Measurements from ENCODE around the gene BBS1.

DNA sequence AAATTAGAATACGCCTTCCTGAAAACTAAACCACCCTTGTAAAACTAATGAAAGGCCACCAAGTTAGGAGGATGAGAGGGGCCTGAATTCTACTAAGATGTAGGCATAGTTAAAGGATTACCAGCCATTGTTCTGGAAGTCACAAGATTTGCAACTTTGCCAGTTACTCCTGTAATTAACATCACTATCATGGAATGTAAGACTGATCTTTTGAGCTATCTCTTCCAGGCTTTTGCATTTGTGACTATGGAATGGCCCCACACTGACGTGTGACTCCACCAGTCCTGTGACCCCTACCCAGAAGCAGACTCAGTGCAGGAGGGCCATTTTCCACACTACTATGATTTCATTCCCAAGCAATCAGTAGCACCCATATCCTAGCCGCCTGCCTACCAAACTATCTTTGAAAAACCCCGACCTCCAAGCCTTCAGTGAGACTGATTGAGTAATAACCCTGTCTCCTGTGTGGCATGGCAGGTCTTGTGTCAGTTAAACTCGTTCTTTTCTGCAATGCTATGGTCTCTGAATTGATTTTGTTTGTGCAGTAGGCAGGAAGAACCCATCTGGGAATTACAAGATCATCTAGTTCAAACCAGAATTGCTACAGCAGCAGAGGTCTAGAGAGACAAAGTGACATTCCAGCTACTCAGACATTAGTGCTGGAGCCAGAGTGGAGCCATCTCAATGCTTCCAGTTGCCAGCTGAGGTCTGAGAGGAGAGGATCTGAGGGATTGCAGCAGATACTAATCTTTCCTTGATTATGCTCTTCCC, 59.8 kb downstream of the BBS1 start:
- no peak for TF ChIP-seq EZH2 (IDR thresholded peaks at IDR 0.05; ENCODE audit: low read length, unreplicated experiment)
- TF ChIP-seq, protein P1, sequence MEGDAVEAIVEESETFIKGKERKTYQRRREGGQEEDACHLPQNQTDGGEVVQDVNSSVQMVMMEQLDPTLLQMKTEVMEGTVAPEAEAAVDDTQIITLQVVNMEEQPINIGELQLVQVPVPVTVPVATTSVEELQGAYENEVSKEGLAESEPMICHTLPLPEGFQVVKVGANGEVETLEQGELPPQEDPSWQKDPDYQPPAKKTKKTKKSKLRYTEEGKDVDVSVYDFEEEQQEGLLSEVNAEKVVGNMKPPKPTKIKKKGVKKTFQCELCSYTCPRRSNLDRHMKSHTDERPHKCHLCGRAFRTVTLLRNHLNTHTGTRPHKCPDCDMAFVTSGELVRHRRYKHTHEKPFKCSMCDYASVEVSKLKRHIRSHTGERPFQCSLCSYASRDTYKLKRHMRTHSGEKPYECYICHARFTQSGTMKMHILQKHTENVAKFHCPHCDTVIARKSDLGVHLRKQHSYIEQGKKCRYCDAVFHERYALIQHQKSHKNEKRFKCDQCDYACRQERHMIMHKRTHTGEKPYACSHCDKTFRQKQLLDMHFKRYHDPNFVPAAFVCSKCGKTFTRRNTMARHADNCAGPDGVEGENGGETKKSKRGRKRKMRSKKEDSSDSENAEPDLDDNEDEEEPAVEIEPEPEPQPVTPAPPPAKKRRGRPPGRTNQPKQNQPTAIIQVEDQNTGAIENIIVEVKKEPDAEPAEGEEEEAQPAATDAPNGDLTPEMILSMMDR (conservative IDR thresholded peaks at IDR 0.05; ENCODE audit: low read depth, low read length) = no peak

Data from PC-3 (cell line).